Activated CD4-positive, alpha-beta T cell treated with anti-CD3 and anti-CD28 coated beads, Interleukin-10, Interleukin-2, amounts not matched to agents 100 ng/mL and 50 ng/mL, durations not matched to agents 16 hours and 8 hours (primary cell): ENCODE measurements around the gene SNRPD2.
A peak's percentile ranks its signal among the peaks of the same experiment; 100 is the strongest.

Experiments
- DNase-seq: peaks from one replicate; pipeline ENCODE4 v3.0.0-alpha.2; 2020

SNRPD2 gene

GRCh38 chr19:45655073-45655472 is 36.7 kb downstream of the SNRPD2 start:
- DNase-seq = no peak

GRCh38 chr19:45653634-45654033 is 38.1 kb downstream of the SNRPD2 start:
- DNase-seq = no peak

GRCh38 chr19:45650722-45651121 is 41.0 kb downstream of the SNRPD2 start:
- no peak for DNase-seq

GRCh38 chr19:45646345-45646698 is 45.4 kb downstream of the SNRPD2 start:
- DNase-seq = no peak

- peak; percentile 89 for DNase-seq
Observed at GRCh38 chr19:45645631-45646344, 46.0 kb downstream of the SNRPD2 start.

GRCh38 chr19:45645068-45645630 is 46.6 kb downstream of the SNRPD2 start:
- no peak for DNase-seq

GRCh38 chr19:45643927-45644771 is 47.6 kb downstream of the SNRPD2 start:
- DNase-seq = no peak

- DNase-seq = peak; percentile 97
Observed at GRCh38 chr19:45643024-45643926, 48.5 kb downstream of the SNRPD2 start.

GRCh38 chr19:45641274-45642105 is 50.3 kb downstream of the SNRPD2 start:
- DNase-seq = peak; percentile 96

- DNase-seq = no peak
Observed at GRCh38 chr19:45640849-45641273, 50.9 kb downstream of the SNRPD2 start.

GRCh38 chr19:45638930-45639729 is 52.6 kb downstream of the SNRPD2 start, which contains the start of gene EML2:
EML2 (minus strand) TSS chr19:45639397; CDS start chr19:45639376, 21 bp downstream.
- DNase-seq = peak; percentile 71

- DNase-seq = no peak
Observed at GRCh38 chr19:45637890-45638667, 53.7 kb downstream of the SNRPD2 start.
